GM21529 (cell line): Measurements from ENCODE around the gene ZNF670.
"Not testable (repeated sequence)": the region's sequence is repeated elsewhere in the genome, so short reads cannot be mapped to it uniquely, and the experiment has no call there.

Experiments
- ATAC-seq: cut with Tn5 transposase; IDR thresholded peaks from one replicate; pipeline ENCODE4 v1.9.1; 2021; ENCODE audit not compliant: unreplicated experiment

The ZNF670 gene

GRCh38 chr1:247047702-247048101 lies 30.9 kb downstream of the ZNF670 start:
- ATAC-seq = no peak

- ATAC-seq = no peak
Measured at GRCh38 chr1:247047260-247047659, 31.4 kb downstream of the ZNF670 start.

GRCh38 chr1:247043406-247043805 lies 35.2 kb downstream of the ZNF670 start:
- no peak for ATAC-seq

GRCh38 chr1:247037511-247038320 lies 40.9 kb downstream of the ZNF670 start:
- no peak for ATAC-seq

- ATAC-seq = not testable (repeated sequence)
Measured at GRCh38 chr1:247032306-247032705, 46.3 kb downstream of the ZNF670 start.
